Measurements from ENCODE around the gene EIF1.

- TF ChIP-seq EZH2 (IDR thresholded peaks at IDR 0.05; ENCODE audit: low read depth, low read length, severe bottlenecking) (no peak), SUZ12 (IDR thresholded peaks at IDR 0.05; ENCODE audit: low read length) (no peak), SIN3A (conservative IDR thresholded peaks at IDR 0.05 in 1 of 2, IDR thresholded peaks at IDR 0.05 in 1 of 2; ENCODE audit: low read depth in 1 of 2, low read length in 2 of 2) (no peak), POLR2A (IDR thresholded peaks at IDR 0.05; ENCODE audit: control extremely low read depth in 1 of 2, low read depth in 2 of 2, low read length in 2 of 2) (no peak)
Observed at GRCh38 chr17:41678907-41679739, 9.6 kb upstream of the EIF1 start.
